HG03135 (cell line): Measurements from ENCODE around the gene DHX15.

Experiments used
- ATAC-seq: cut with Tn5 transposase; IDR thresholded peaks from one replicate; pipeline ENCODE4 v1.9.1; 2021; ENCODE audit warnings: mild to moderate bottlenecking, moderate library complexity; ENCODE audit not compliant: unreplicated experiment

Gene DHX15

DNA sequence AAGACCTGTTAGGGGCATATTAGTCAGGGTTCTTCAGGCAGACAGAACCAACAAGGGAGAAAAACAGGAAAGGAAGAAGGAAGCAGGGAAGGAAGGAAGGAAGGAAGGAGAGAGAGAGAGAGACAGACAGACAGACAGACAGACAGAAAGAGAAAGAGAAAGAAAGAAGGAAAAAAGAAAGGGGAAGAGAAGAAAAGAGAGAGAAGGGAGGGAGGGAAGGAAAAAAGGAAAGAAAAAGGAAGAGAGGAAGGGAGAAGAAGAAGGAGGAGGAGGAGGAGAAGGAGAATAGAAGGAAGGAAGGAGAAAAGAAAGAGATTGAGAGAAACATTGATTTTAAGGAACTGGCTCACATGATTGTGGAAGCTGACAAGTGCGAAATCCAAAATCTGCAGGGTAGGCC is 89.0 kb downstream of the DHX15 start:
- no peak for ATAC-seq

DNA sequence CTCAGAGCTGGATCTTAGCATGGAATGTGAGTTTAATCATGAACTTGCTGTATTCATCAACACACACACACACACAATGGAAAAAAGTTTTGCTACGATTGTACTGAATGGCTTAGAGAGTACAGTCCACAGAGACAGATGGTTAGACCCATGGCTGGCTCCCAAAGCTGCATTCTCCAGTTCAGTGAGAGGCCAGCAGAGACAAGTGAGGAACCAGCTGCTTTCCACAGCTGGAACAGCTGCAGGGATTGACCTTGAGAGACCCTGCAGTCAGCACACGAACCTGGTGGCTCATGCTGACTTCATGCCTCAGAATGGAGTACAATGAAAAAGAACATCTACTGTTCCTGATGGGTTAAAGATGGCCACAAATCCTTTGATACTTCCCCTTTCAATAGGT is 94.5 kb downstream of the DHX15 start:
- ATAC-seq: no peak

DNA sequence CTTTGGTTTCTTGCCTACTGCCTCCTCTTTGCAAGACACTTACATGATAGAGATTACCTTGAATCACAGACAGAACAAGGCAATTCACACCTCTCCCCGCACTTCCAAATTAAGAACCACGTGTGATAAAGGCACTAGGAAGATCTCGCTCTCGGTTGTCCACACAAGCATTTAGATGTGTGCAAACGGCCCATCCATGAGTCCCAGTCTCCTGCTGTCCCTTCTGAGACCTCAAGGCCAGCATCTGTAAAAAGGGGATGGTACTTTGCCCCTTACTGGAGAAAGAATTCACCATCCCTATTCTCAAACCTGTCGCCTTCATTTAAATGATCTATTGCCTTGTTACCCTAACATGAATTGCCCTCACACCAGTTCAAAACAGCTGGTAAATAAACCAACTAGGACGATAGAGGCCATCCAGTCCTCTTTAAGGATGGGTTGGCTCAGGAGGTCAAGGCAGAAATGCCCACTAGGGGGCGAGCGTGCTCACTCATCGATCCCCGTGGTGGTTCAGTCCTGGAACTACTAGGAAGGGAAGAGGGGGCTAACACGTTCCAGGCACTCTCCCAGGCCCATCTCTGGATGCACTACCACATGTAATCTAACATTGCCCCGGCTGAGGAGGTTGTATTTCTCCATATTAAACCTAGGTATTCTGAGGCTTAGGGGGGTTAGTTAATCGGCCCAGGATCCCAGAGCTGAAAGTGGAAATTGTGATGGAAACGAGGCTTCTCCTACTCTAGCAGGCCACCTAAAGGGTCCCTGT is 95.8 kb downstream of the DHX15 start:
- peak; percentile 83 for ATAC-seq

DNA sequence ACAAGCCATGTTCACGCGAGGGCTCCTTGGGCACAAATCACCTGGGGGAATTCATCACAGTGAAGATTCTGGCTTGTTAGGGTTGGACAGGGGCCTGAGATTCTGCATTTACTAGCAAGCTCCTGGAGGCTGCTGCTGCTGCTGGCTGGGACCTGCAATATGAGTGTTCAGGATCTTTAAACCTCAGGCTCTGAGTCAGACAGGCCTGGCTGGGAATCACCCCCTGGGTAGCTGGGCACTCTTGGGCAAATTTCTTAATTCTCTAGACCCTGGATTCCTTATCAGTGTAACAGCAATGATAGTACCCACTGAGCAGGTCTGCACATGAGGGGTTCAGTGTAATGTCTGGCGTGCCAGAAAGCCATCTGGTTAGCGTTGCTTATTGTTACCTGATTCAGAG is 101.5 kb downstream of the DHX15 start:
- no peak for ATAC-seq

DNA sequence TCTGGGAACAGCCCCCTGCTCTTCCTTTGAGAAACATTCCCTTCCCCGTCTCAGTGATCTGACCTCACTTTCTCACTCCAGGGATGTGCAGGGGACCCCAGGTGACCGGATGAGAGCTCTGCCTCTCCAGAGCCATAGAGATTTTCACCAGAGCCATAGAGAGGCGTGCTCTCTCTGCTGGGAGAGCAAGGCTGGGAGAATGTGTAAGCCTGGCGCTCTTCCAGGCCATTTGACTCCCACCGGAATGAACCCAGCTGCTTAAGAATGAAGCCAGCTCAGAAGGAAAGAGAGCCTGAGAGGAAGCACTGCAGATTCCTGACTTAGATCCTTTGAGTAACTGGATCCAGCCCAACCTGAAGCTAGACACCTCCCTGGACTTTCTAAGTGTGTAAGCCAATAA is 106.4 kb downstream of the DHX15 start:
- ATAC-seq: no peak
